ENCODE measurements around the gene KDM2B.

The KDM2B gene

GRCh38 chr12:121513464-121514183 lies 67.2 kb downstream of the KDM2B start:
- H3K79me2 ChIP-seq (ENCODE audit: insufficient read depth, low read length) = no peaks in the 10 kb centered on the region
- H3K4me3 ChIP-seq (ENCODE audit: low read depth, low read length, poor library complexity, severe bottlenecking) = peak overlapping the region; percentile 55
- H3K9me2 ChIP-seq (ENCODE audit: low read depth, low read length) = no peaks in the 10 kb centered on the region
- TF ChIP-seq, protein P1, sequence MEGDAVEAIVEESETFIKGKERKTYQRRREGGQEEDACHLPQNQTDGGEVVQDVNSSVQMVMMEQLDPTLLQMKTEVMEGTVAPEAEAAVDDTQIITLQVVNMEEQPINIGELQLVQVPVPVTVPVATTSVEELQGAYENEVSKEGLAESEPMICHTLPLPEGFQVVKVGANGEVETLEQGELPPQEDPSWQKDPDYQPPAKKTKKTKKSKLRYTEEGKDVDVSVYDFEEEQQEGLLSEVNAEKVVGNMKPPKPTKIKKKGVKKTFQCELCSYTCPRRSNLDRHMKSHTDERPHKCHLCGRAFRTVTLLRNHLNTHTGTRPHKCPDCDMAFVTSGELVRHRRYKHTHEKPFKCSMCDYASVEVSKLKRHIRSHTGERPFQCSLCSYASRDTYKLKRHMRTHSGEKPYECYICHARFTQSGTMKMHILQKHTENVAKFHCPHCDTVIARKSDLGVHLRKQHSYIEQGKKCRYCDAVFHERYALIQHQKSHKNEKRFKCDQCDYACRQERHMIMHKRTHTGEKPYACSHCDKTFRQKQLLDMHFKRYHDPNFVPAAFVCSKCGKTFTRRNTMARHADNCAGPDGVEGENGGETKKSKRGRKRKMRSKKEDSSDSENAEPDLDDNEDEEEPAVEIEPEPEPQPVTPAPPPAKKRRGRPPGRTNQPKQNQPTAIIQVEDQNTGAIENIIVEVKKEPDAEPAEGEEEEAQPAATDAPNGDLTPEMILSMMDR (IDR thresholded peaks at IDR 0.05; ENCODE audit: low read length) = no peak; the same call in 1 of the 2 replicates
- TF ChIP-seq EZH2 (IDR thresholded peaks at IDR 0.05; ENCODE audit: borderline replicate concordance, low read length) = no peak
- peak overlapping the region; percentile 66 for H3K9ac ChIP-seq (ENCODE audit: low read length)
- H3K27ac ChIP-seq (ENCODE audit: low read depth, low read length, poor library complexity, severe bottlenecking) = peak overlapping the region; percentile 98
- no peaks in the 10 kb centered on the region for H3K27me3 ChIP-seq (ENCODE audit: insufficient read depth, low read length)
- H3K4me2 ChIP-seq (ENCODE audit: low read length) = peak overlapping the region; percentile 83
- H3K9me3 ChIP-seq (ENCODE audit: low read length) = no peaks in the 10 kb centered on the region
- H4K20me1 ChIP-seq (ENCODE audit: insufficient read depth, low read length) = no peaks in the 10 kb centered on the region
- peaks cover 20% of the 10 kb centered on the region for H3K4me1 ChIP-seq (ENCODE audit: insufficient read depth, low read length, severe bottlenecking)
- H2AFZ ChIP-seq (ENCODE audit: low read length) = no peak overlapping the region
- H3F3A ChIP-seq (ENCODE audit: insufficient read depth, low read length) = no peaks in the 10 kb centered on the region; the same call in 1 of the 2 replicates
- H3K36me3 ChIP-seq (ENCODE audit: insufficient read depth, low read length) = peaks cover 3% of the 10 kb centered on the region; the same call in 1 of the 2 replicates

GRCh38 chr12:121512561-121512960 lies 68.3 kb downstream of the KDM2B start:
- H3F3A ChIP-seq (ENCODE audit: insufficient read depth, low read length) = no peaks in the 10 kb centered on the region; the same call in 1 of the 2 replicates
- no peaks in the 10 kb centered on the region for H3K27me3 ChIP-seq (ENCODE audit: insufficient read depth, low read length)
- TF ChIP-seq, protein P1 (IDR thresholded peaks at IDR 0.05; ENCODE audit: low read length) = no peak
- TF ChIP-seq EZH2 (IDR thresholded peaks at IDR 0.05; ENCODE audit: borderline replicate concordance, low read length) = no peak
- no peak overlapping the region for H2AFZ ChIP-seq (ENCODE audit: low read length)
- H4K20me1 ChIP-seq (ENCODE audit: insufficient read depth, low read length) = no peaks in the 10 kb centered on the region
- H3K4me2 ChIP-seq (ENCODE audit: low read length) = no peak overlapping the region; the same call in 1 of the 2 replicates
- no peak overlapping the region for H3K9ac ChIP-seq (ENCODE audit: low read length)
- H3K79me2 ChIP-seq (ENCODE audit: insufficient read depth, low read length) = no peaks in the 10 kb centered on the region
- no peak overlapping the region for H3K4me3 ChIP-seq (ENCODE audit: low read depth, low read length, poor library complexity, severe bottlenecking)
- H3K9me2 ChIP-seq (ENCODE audit: low read depth, low read length) = no peaks in the 10 kb centered on the region
- H3K9me3 ChIP-seq (ENCODE audit: low read length) = no peaks in the 10 kb centered on the region
- peaks cover 7% of the 10 kb centered on the region; the same call in 1 of the 2 replicates for H3K36me3 ChIP-seq (ENCODE audit: insufficient read depth, low read length)
- no peak overlapping the region for H3K27ac ChIP-seq (ENCODE audit: low read depth, low read length, poor library complexity, severe bottlenecking)
- peaks cover 20% of the 10 kb centered on the region for H3K4me1 ChIP-seq (ENCODE audit: insufficient read depth, low read length, severe bottlenecking)

DNA sequence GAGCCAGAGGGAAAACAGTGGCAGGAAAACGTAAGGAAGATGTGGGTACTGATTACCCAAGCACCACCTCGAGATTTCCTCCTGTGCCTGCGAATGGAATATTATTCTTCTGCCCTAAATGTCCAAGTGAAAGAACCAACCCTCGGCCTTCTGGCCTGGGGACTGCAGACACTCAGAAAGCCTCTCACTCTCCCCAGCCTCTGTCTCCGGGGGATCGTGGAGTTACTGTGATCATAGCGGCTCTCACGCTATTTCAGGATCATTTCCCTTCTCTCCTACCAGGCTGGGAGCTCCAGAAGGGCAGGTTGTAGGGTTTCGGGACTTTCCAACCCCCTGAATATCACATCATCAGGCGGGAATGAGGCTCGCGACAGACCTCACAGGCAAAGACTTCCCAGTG lies 68.9 kb downstream of the KDM2B start:
- Histone ChIP-seq H3K4me2 (ENCODE audit: low read length) (no peak overlapping the region), H3K36me3 (ENCODE audit: insufficient read depth, low read length) (peaks cover 7% of the 10 kb centered on the region; the same call in 1 of the 2 replicates), H3K9me3 (ENCODE audit: low read length) (no peaks in the 10 kb centered on the region), H3K79me2 (ENCODE audit: insufficient read depth, low read length) (no peaks in the 10 kb centered on the region), H3F3A (ENCODE audit: insufficient read depth, low read length) (no peaks in the 10 kb centered on the region; the same call in 1 of the 2 replicates), H3K9me2 (ENCODE audit: low read depth, low read length) (no peaks in the 10 kb centered on the region), H2AFZ (ENCODE audit: low read length) (no peak overlapping the region), H3K27me3 (ENCODE audit: insufficient read depth, low read length) (no peaks in the 10 kb centered on the region), H3K4me3 (ENCODE audit: low read depth, low read length, poor library complexity, severe bottlenecking) (no peak overlapping the region), H4K20me1 (ENCODE audit: insufficient read depth, low read length) (no peaks in the 10 kb centered on the region), H3K9ac (ENCODE audit: low read length) (no peak overlapping the region), H3K27ac (ENCODE audit: low read depth, low read length, poor library complexity, severe bottlenecking) (no peak overlapping the region), H3K4me1 (ENCODE audit: insufficient read depth, low read length, severe bottlenecking) (peaks cover 26% of the 10 kb centered on the region)
- TF ChIP-seq EZH2 (IDR thresholded peaks at IDR 0.05; ENCODE audit: borderline replicate concordance, low read length) = no peak
- TF ChIP-seq, protein P1 (IDR thresholded peaks at IDR 0.05; ENCODE audit: low read length) = no peak
